GM12801 (cell line): ENCODE results near the gene NME7.

Experiments
- CTCF ChIP-seq: IDR thresholded peaks from one replicate; pipeline ENCODE4 v1.5.1; 2011; ENCODE audit warnings: control low read depth; ENCODE audit not compliant: insufficient read length; ENCODE audit errors: extremely low read depth

NME7 gene

GRCh38 chr1:169110689-169111447 lies 256.7 kb downstream of the NME7 start:
- TF ChIP-seq CTCF: no peak

- TF ChIP-seq CTCF: no peak
Observed at GRCh38 chr1:169110236-169110635, 257.4 kb downstream of the NME7 start.

- TF ChIP-seq CTCF: no peak
Observed at GRCh38 chr1:169109561-169110134, 257.9 kb downstream of the NME7 start.

- TF ChIP-seq CTCF: no peak
Observed at GRCh38 chr1:169108863-169109560, 258.6 kb downstream of the NME7 start.

GRCh38 chr1:169108223-169108622 lies 259.4 kb downstream of the NME7 start:
- no peak for TF ChIP-seq CTCF

GRCh38 chr1:169107603-169108208 lies 259.9 kb downstream of the NME7 start:
- TF ChIP-seq CTCF: no peak

GRCh38 chr1:169106921-169107602 lies 260.5 kb downstream of the NME7 start:
- TF ChIP-seq CTCF: no peak
